Measurements from ENCODE around the gene GOLT1A.

GOLT1A gene, protein sequence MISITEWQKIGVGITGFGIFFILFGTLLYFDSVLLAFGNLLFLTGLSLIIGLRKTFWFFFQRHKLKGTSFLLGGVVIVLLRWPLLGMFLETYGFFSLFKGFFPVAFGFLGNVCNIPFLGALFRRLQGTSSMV

GRCh38 chr1:204213668-204214662 is at the start of gene GOLT1A:
TSS of gene GOLT1A (minus strand) at chr1:204213988. CDS start at chr1:204213906, 82 bp downstream.
- H3K36me3 ChIP-seq (ENCODE audit: low read length), result no peaks in the 10 kb centered on the region
- H3F3A ChIP-seq (ENCODE audit: insufficient read depth), result no peaks in the 10 kb centered on the region
- H3K27ac ChIP-seq (ENCODE audit: low read depth, low read length), result no peak within 1 kb of the TSS
- no peaks in the 10 kb centered on the region for H3K27me3 ChIP-seq (ENCODE audit: low read length)
- H3K9me2 ChIP-seq (replicated peaks; ENCODE audit: insufficient read depth, low read length), result no peaks in the 10 kb centered on the region
- no peak within 1 kb of the TSS for H2AFZ ChIP-seq (ENCODE audit: low read depth, low read length, severe bottlenecking)
- H3K9ac ChIP-seq (ENCODE audit: low read length), result no peak within 1 kb of the TSS
- H4K20me1 ChIP-seq (ENCODE audit: low read depth, low read length), result no peaks in the 10 kb centered on the region
- H3K4me3 ChIP-seq (ENCODE audit: insufficient read depth, low read length, poor library complexity, severe bottlenecking), result no peak within 1 kb of the TSS
- H3K9me3 ChIP-seq (ENCODE audit: insufficient read depth, low read length), result no peaks in the 10 kb centered on the region
- TF ChIP-seq CTCF (IDR thresholded peaks at IDR 0.05; ENCODE audit: insufficient read depth, low read length, poor library complexity, severe bottlenecking) (no peak), EZH2phosphoT487 (conservative IDR thresholded peaks at IDR 0.05; ENCODE audit: low read length) (no peak)
- no peaks in the 10 kb centered on the region for H3K79me2 ChIP-seq (ENCODE audit: insufficient read depth, low read length)
- H3K4me2 ChIP-seq (ENCODE audit: low read depth, low read length, poor library complexity, severe bottlenecking), result no peak within 1 kb of the TSS

- Histone ChIP-seq H3K4me3 (ENCODE audit: insufficient read depth, low read length, poor library complexity, severe bottlenecking) (no peak overlapping the region), H3K9me3 (ENCODE audit: insufficient read depth, low read length) (no peaks in the 10 kb centered on the region), H3F3A (ENCODE audit: insufficient read depth) (no peaks in the 10 kb centered on the region), H3K9ac (ENCODE audit: low read length) (no peak overlapping the region), H3K36me3 (ENCODE audit: low read length) (no peaks in the 10 kb centered on the region), H3K27ac (ENCODE audit: low read depth, low read length) (no peak overlapping the region), H3K9me2 (replicated peaks; ENCODE audit: insufficient read depth, low read length) (no peaks in the 10 kb centered on the region), H3K27me3 (ENCODE audit: low read length) (no peaks in the 10 kb centered on the region), H3K4me2 (ENCODE audit: low read depth, low read length, poor library complexity, severe bottlenecking) (no peak overlapping the region), H4K20me1 (ENCODE audit: low read depth, low read length) (no peaks in the 10 kb centered on the region), H3K79me2 (ENCODE audit: insufficient read depth, low read length) (no peaks in the 10 kb centered on the region), H2AFZ (ENCODE audit: low read depth, low read length, severe bottlenecking) (no peak overlapping the region)
- TF ChIP-seq EZH2phosphoT487 (conservative IDR thresholded peaks at IDR 0.05; ENCODE audit: low read length), result no peak
- no peak for TF ChIP-seq CTCF (IDR thresholded peaks at IDR 0.05; ENCODE audit: insufficient read depth, low read length, poor library complexity, severe bottlenecking)
Observed at GRCh38 chr1:204263254-204263910, 49.6 kb upstream of the GOLT1A start.

DNA sequence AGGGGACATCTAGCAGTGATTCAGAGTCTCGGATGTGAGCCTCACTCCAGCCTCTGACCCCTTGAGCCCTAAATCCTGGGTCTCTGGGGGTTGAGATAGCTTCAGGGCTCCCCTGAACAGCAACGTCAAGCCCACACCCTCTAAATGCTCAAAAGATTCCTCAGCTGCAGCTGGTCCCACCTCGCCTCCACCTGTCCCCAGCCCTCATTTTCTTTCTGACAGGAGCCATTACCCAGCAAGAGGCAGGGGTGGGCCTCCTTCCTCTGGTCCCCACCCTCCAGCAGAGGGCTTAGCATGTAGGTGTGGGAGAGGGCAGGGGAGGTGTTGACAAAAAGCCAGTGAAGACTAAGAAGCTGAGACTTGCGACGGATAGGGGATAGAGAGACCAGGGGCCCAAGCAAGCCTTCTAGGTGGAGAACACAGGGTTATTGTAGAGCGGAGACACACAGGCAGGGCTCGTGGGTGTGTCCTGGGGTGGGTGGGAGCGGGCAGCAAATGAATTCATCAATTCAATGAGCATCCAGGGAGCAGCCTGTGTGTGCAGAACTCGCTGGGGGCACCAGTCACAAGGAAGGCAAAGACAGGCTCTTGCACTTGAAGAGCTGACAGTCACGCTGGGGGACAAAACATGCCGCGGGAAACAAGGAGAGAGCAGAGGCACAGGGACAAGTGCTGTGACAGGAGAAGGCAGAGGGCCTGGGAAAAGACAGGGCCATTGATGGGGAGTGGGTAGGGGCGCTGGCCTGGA is 48.9 kb upstream of the GOLT1A start:
- Histone ChIP-seq H3K4me2 (ENCODE audit: low read depth, low read length, poor library complexity, severe bottlenecking) (no peak overlapping the region), H3K27ac (ENCODE audit: low read depth, low read length) (no peak overlapping the region), H2AFZ (ENCODE audit: low read depth, low read length, severe bottlenecking) (no peak overlapping the region)

More for the DNA sequence above, 48.9 kb upstream of the GOLT1A start:
- TF ChIP-seq CTCF (IDR thresholded peaks at IDR 0.05; ENCODE audit: insufficient read depth, low read length, poor library complexity, severe bottlenecking) (no peak), EZH2phosphoT487 (conservative IDR thresholded peaks at IDR 0.05; ENCODE audit: low read length) (no peak)
- Histone ChIP-seq H3K79me2 (ENCODE audit: insufficient read depth, low read length) (no peaks in the 10 kb centered on the region), H4K20me1 (ENCODE audit: low read depth, low read length) (no peaks in the 10 kb centered on the region), H3K4me3 (ENCODE audit: insufficient read depth, low read length, poor library complexity, severe bottlenecking) (no peak overlapping the region), H3K9me3 (ENCODE audit: insufficient read depth, low read length) (no peaks in the 10 kb centered on the region), H3K9ac (ENCODE audit: low read length) (no peak overlapping the region), H3F3A (ENCODE audit: insufficient read depth) (no peaks in the 10 kb centered on the region), H3K36me3 (ENCODE audit: low read length) (no peaks in the 10 kb centered on the region), H3K9me2 (replicated peaks; ENCODE audit: insufficient read depth, low read length) (no peaks in the 10 kb centered on the region), H3K27me3 (ENCODE audit: low read length) (no peaks in the 10 kb centered on the region)
